Central memory CD8-positive, alpha-beta T cell (primary cell): Measurements from ENCODE around the gene CPE.

ENCODE experiments used
- ATAC-seq: fragments of 150-1000 bp; cut with Tn5 transposase; replicated peaks from 2 replicates; pipeline ENCODE4 v1.10.0; 2022; ENCODE audit warnings: mild to moderate bottlenecking, moderate FRiP score, moderate number of reproducible peaks; ENCODE audit not compliant: poor library complexity, severe bottlenecking; ENCODE audit errors: extremely low read depth
- DNase-seq, 2 donors: peaks; one replicate each; pipeline ENCODE4 v3.0.0; 2021; ENCODE audit warnings: low spot score in 2 of 2
- H3K27ac Mint-ChIP-seq: one replicate; pipeline ENCODE4 v1.8.0; 2022; ENCODE audit warnings: low read depth, mild to moderate bottlenecking, moderate library complexity, mixed read lengths
- H3K27me3 Mint-ChIP-seq: one replicate; pipeline ENCODE4 v1.8.0; 2022; ENCODE audit warnings: mixed read lengths
- H3K36me3 Mint-ChIP-seq: one replicate; pipeline ENCODE4 v1.8.0; 2022; ENCODE audit warnings: mild to moderate bottlenecking, moderate library complexity, mixed read lengths; ENCODE audit not compliant: insufficient read depth
- H3K4me1 Mint-ChIP-seq: one replicate; pipeline ENCODE4 v1.8.0; 2022; ENCODE audit warnings: mixed read lengths
- H3K4me3 Mint-ChIP-seq: one replicate; pipeline ENCODE4 v1.8.0; 2022; ENCODE audit warnings: mild to moderate bottlenecking, moderate library complexity, mixed read lengths
- H3K9me3 Mint-ChIP-seq: one replicate; pipeline ENCODE4 v1.8.0; 2022; ENCODE audit warnings: mixed read lengths

The CPE gene

DNA sequence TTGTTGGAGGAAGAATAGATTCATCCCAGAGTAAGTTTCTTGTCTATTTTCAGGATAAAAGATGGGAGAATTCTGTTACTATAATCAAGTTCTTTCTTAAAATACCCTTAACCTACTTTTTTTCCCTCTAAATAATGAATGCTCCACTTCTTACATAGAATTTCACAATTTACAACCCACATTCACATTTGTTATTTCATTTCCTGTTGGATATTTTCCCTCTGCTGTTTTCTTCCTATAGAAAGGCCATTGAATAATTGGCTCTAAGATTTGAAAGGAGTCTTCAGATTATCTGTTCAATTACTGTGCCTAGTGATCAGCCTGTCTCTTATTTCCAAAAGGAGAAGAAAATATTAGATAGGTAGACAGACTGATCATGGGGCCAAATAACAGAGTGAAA lies 79.7 kb downstream of the CPE start:
- H3K4me1 Mint-ChIP-seq: no peaks in the 10 kb centered on the region
- no peak overlapping the region for H3K27ac Mint-ChIP-seq
- no peaks in the 10 kb centered on the region for H3K36me3 Mint-ChIP-seq
- no peak overlapping the region for H3K4me3 Mint-ChIP-seq
- H3K27me3 Mint-ChIP-seq: peaks cover 42% of the 10 kb centered on the region
- ATAC-seq: no peak
- H3K9me3 Mint-ChIP-seq: no peaks in the 10 kb centered on the region
- DNase-seq: no peak

DNA sequence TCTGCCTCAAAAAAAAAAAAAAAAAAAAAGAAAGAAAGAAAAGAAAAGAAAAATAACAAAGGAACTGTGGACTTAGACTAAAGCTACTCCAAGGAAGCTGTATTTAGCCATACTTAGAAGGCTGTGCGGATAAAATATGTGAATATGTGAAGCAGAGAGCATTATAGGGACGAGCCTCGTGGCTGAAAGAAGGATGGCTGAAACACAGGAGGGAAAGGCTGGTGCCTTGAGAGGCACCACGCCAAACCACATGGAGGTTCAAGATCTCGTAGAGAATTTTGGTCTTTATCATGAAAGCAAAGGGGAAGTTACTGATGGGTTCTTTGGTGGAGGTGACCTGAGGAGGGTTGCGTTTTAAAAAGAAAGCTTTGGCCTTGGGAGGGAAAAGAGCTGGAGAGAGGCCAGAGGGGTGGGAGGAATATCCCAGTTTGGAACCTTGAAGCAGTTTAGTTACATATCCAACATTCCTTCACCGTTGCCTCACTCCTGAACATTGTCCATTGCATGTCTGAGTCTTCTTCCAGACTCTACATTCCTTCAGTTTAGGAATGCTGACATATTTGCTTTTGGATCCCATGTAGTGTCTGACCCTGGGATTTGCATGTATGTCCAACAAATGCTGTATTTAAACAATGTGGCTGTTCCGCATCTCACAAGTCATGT lies 82.5 kb downstream of the CPE start:
- Mint-ChIP-seq H3K27me3 (peaks cover 42% of the 10 kb centered on the region), H3K36me3 (no peaks in the 10 kb centered on the region), H3K4me1 (no peaks in the 10 kb centered on the region), H3K4me3 (no peak overlapping the region), H3K27ac (no peak overlapping the region), H3K9me3 (no peaks in the 10 kb centered on the region)
- DNase-seq (no peak), ATAC-seq (no peak)

- no peak overlapping the region for H3K4me3 Mint-ChIP-seq
- ATAC-seq (no peak), DNase-seq (no peak)
- no peak overlapping the region for H3K27ac Mint-ChIP-seq
- H3K36me3 Mint-ChIP-seq: no peaks in the 10 kb centered on the region
- H3K4me1 Mint-ChIP-seq: no peaks in the 10 kb centered on the region
- peaks cover 42% of the 10 kb centered on the region for H3K27me3 Mint-ChIP-seq
- H3K9me3 Mint-ChIP-seq: no peaks in the 10 kb centered on the region
Measured at GRCh38 chr4:165462009-165462408, 83.2 kb downstream of the CPE start.

DNA sequence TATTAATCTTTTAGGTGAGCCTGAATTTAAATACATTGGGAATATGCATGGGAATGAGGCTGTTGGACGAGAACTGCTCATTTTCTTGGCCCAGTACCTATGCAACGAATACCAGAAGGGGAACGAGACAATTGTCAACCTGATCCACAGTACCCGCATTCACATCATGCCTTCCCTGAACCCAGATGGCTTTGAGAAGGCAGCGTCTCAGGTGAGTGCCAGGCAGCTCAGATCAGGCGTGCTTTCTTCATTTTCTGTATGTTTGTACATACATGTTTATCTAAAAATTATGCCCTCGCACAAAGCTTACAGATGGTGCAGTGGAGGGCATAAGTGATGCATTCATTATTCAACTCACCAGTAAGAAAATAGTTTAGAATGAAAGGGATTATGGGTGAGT lies 85.6 kb downstream of the CPE start:
- no peaks in the 10 kb centered on the region for H3K36me3 Mint-ChIP-seq
- no peaks in the 10 kb centered on the region for H3K4me1 Mint-ChIP-seq
- DNase-seq (no peak), ATAC-seq (no peak)
- H3K4me3 Mint-ChIP-seq: no peak overlapping the region
- peaks cover 27% of the 10 kb centered on the region for H3K27me3 Mint-ChIP-seq
- H3K27ac Mint-ChIP-seq: no peak overlapping the region
- no peaks in the 10 kb centered on the region for H3K9me3 Mint-ChIP-seq

DNA sequence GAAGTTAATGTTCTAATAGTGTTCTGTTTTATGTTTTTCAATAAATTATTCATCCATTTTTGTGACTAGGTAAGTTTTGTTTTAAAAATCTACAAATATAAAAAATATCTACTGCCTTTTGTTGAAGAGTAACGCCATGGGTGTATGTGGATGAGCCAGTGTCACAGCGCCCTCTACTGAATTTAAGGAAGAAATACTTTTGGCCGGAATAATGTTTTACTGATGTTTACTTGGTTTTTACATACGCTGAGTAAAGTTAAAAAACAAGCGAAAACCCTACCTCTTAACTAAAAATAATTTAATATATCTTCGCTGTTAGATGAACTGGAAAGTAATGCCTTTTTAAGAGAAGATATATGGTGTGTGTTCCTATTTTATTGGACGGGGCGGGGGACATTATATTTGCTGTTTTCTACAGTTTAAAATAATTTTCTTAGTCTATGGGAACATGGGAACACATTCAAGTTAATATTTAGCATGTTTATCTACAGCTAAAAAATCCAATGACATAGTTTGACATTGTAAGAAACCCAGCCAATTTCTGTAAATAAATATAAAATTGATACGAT lies 86.1 kb downstream of the CPE start:
- Mint-ChIP-seq H3K4me1 (no peaks in the 10 kb centered on the region), H3K9me3 (no peaks in the 10 kb centered on the region), H3K36me3 (no peaks in the 10 kb centered on the region), H3K27me3 (peaks cover 22% of the 10 kb centered on the region), H3K27ac (no peak overlapping the region), H3K4me3 (no peak overlapping the region)
- ATAC-seq (no peak), DNase-seq (no peak)

DNA sequence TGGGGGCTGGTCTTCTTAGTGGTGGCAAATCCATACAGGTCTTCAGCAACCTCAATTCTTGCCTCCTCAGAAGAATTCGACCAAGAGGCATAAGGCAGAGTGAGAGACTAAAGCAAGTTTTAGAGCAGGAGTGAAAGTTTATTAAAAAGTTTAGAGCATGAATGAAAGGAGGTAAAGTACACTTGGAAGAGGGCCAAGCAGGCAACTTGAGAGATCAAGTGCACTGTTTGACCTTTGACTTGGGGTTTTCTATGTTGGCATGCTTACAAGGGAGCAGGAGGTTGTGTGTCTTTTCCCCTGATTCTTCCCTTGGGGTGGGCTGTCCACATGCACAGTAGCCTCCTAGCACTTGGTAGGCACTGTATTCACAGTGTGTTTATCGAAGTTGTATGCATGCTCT lies 91.2 kb downstream of the CPE start:
- ATAC-seq (no peak), DNase-seq (no peak)
- H3K27ac Mint-ChIP-seq: no peak overlapping the region
- H3K4me1 Mint-ChIP-seq: no peaks in the 10 kb centered on the region
- H3K27me3 Mint-ChIP-seq: peaks cover 21% of the 10 kb centered on the region
- H3K36me3 Mint-ChIP-seq: no peaks in the 10 kb centered on the region
- peaks cover 7% of the 10 kb centered on the region for H3K9me3 Mint-ChIP-seq
- H3K4me3 Mint-ChIP-seq: no peak overlapping the region

- no peak for DNase-seq
- no peak overlapping the region for H3K4me3 Mint-ChIP-seq
- H3K27me3 Mint-ChIP-seq: peaks cover 35% of the 10 kb centered on the region
- ATAC-seq: no peak
- H3K36me3 Mint-ChIP-seq: no peaks in the 10 kb centered on the region
- H3K4me1 Mint-ChIP-seq: no peaks in the 10 kb centered on the region
- H3K27ac Mint-ChIP-seq: no peak overlapping the region
- H3K9me3 Mint-ChIP-seq: peaks cover 7% of the 10 kb centered on the region
Measured at GRCh38 chr4:165472943-165473676, 94.3 kb downstream of the CPE start.

DNA sequence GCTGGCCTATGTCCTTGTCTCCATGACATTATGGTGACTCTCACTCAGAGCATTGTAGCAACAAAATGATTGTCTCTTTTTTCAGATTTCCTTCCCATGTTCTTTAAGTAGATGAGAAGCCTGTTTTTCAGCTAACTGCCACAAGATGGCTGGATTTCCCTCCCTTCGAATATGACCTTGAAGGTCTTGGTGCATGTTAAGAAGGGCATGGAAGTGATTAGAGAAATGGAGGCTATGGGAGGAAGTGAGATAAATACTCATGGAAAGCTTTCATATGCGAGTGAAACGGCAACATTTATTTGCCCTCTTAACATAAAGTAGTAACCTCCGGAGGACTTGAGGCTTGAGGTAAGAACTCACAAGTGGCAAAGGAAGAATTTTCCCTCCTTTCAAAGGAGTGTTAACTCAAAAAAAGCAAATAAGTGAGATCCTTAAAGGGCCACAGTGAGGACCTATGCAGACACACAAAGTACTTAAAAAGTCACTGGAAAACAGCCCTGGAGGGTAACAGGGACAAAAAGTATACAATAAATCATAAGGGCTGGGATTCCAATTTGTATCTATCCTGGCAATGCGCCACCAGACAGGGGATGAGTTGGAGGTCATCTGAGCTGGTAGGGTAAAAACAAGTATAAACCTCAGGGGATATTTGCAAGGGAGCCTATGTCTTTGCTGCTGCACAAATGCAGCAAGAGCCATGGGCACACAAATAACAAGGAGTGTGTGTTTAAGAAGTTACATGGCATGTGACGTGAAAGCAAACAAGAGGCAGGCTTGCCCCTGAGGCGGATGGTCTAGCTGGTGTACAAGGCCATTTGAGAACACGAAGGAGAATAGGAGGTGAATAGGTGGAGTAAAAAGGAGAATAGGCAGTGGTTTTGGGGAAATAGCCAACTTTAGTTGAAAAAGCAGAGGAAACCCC lies 96.2 kb downstream of the CPE start:
- no peaks in the 10 kb centered on the region for H3K36me3 Mint-ChIP-seq
- H3K4me1 Mint-ChIP-seq: no peaks in the 10 kb centered on the region
- peaks cover 35% of the 10 kb centered on the region for H3K27me3 Mint-ChIP-seq
- H3K9me3 Mint-ChIP-seq: peaks cover 7% of the 10 kb centered on the region
- ATAC-seq (no peak), DNase-seq (no peak)
- H3K27ac Mint-ChIP-seq: no peak overlapping the region
- no peak overlapping the region for H3K4me3 Mint-ChIP-seq

GRCh38 chr4:165475706-165476070 lies 96.9 kb downstream of the CPE start:
- Mint-ChIP-seq H3K27ac (no peak overlapping the region), H3K4me1 (no peaks in the 10 kb centered on the region), H3K27me3 (peaks cover 35% of the 10 kb centered on the region), H3K4me3 (no peak overlapping the region), H3K36me3 (no peaks in the 10 kb centered on the region), H3K9me3 (peaks cover 7% of the 10 kb centered on the region)
- DNase-seq: no peak
- ATAC-seq: no peak

DNA sequence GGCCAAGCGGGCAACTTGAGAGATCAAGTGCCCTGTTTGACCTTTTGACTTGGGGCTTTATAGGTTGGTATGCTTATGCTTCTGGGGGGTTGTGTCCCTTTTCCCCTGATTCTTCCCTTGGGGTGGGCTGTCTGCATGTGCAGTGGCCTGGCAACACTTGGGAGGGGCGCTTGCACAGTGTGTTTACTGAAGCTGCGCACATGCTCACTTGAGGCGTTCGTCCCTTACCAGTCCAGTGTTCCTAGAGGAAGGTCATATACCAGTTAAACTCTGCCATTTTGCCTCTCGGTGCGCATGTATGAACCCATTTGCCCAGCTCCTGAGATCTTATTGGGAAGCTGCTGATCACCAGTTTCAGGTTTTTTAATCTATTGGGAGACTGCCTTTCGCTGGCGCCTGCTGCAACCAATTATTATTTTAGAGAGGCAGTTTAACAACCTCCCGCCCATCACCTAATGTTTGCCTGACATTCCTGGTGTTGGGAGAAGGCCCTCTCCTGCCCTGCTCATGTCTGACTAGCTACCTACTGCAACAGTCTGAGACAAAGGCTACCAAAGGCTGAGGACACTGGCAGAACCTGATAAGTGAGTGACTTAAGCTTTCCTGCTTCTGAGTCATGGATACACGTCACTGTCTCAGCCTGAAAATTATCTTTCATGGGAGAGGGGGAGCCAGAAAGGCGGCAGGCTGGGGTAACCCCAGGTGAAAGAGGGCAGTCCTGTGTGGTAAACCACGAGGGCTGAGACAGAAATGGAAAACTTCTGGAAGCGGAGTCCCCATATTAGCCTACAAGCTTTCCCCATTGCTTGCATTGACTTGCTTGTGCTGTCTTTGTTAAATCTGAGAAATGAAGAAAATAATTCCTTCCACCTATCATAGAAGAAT lies 97.6 kb downstream of the CPE start:
- no peak overlapping the region for H3K4me3 Mint-ChIP-seq
- peaks cover 7% of the 10 kb centered on the region for H3K9me3 Mint-ChIP-seq
- no peaks in the 10 kb centered on the region for H3K36me3 Mint-ChIP-seq
- H3K27me3 Mint-ChIP-seq: peaks cover 35% of the 10 kb centered on the region
- H3K4me1 Mint-ChIP-seq: no peaks in the 10 kb centered on the region
- H3K27ac Mint-ChIP-seq: no peak overlapping the region
- DNase-seq (no peak), ATAC-seq (no peak)

- Mint-ChIP-seq H3K4me3 (no peak overlapping the region), H3K9me3 (peaks cover 7% of the 10 kb centered on the region), H3K4me1 (no peaks in the 10 kb centered on the region), H3K36me3 (no peaks in the 10 kb centered on the region), H3K27ac (no peak overlapping the region), H3K27me3 (peaks cover 35% of the 10 kb centered on the region)
- no peak for ATAC-seq
- DNase-seq: no peak
Measured at GRCh38 chr4:165477799-165478198, 99.0 kb downstream of the CPE start.

DNA sequence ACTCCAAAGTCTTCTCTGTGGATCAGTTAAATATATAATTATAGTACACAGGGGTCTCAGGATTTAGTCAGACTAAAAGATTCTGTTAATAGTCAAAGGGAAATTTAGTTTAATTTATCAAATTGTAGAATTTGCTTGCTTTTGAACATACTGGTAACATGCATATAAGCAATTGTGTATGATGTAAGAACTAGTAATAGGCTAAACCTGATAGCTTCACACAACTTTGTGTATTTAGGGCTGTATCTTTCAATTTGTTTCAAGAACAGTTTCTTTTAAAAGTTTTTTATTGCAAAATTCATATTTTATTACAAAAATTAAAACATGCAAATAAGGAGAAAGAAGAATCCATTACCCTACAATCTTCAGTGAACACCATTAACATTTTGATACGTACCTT lies 99.5 kb downstream of the CPE start:
- no peaks in the 10 kb centered on the region for H3K36me3 Mint-ChIP-seq
- H3K4me1 Mint-ChIP-seq: no peaks in the 10 kb centered on the region
- no peak for ATAC-seq
- peaks cover 31% of the 10 kb centered on the region for H3K27me3 Mint-ChIP-seq
- DNase-seq: no peak
- H3K9me3 Mint-ChIP-seq: peaks cover 4% of the 10 kb centered on the region
- no peak overlapping the region for H3K27ac Mint-ChIP-seq
- no peak overlapping the region for H3K4me3 Mint-ChIP-seq
